Left kidney (tissue), 2 donors: Measurements from ENCODE around the gene UBA1. TPM values are rescaled to one million over a fixed set of nuclear protein-coding genes. Genes with fewer than 3 reads are reported as not detected.

Experiments
- DNase-seq: peaks from one replicate; pipeline ENCODE4 v3.0.0-alpha.2; 2013
- polyA plus RNA-seq: library from polyadenylated mRNA; unstranded; fragments of 120-200 nt; gene quantifications from one replicate; pipeline ENCODE4 v1.2.1, GENCODE V29; 2013; ENCODE audit not compliant: insufficient read length

UBA1 gene
- polyA plus RNA-seq, 1 donor, result 266 TPM

GRCh38 chrX:47210661-47211425, 17.2 kb downstream of the UBA1 start:
- no peak for DNase-seq

- DNase-seq, result no peak
Observed at GRCh38 chrX:47212381-47213293, 19.0 kb downstream of the UBA1 start.

GRCh38 chrX:47214435-47215077, 20.9 kb downstream of the UBA1 start:
- DNase-seq, result no peak

GRCh38 chrX:47215291-47215900, 21.8 kb downstream of the UBA1 start:
- DNase-seq, result no peak

- no peak for DNase-seq
Observed at GRCh38 chrX:47216393-47216925, 22.8 kb downstream of the UBA1 start.

- peak; percentile 22 for DNase-seq
Observed at GRCh38 chrX:47217121-47217851, 23.7 kb downstream of the UBA1 start.

GRCh38 chrX:47217852-47218279, 24.2 kb downstream of the UBA1 start:
- DNase-seq, result peak; percentile 99

GRCh38 chrX:47218280-47218919, 24.8 kb downstream of the UBA1 start, which contains the start of gene CDK16:
TSS of gene CDK16 (plus strand) at chrX:47218681. CDS start at chrX:47223558, 4,877 bp downstream.
- DNase-seq, result peak; percentile 76

- peak; percentile 19 for DNase-seq
Observed at GRCh38 chrX:47218920-47219815, 25.5 kb downstream of the UBA1 start.

- DNase-seq, result no peak
Observed at GRCh38 chrX:47221756-47222155, 28.1 kb downstream of the UBA1 start.

GRCh38 chrX:47222751-47223350, 29.2 kb downstream of the UBA1 start:
- DNase-seq, result no peak

- DNase-seq, result no peak
Observed at GRCh38 chrX:47223476-47224250, 30.0 kb downstream of the UBA1 start.

- DNase-seq, result no peak
Observed at GRCh38 chrX:47224266-47224895, 30.8 kb downstream of the UBA1 start.

- no peak for DNase-seq
Observed at GRCh38 chrX:47224896-47225290, 31.3 kb downstream of the UBA1 start.

GRCh38 chrX:47226071-47226470, 32.4 kb downstream of the UBA1 start:
- DNase-seq, result no peak

GRCh38 chrX:47226531-47227333, 33.1 kb downstream of the UBA1 start:
- DNase-seq, result no peak

- DNase-seq, result no peak
Observed at GRCh38 chrX:47227334-47227583, 33.6 kb downstream of the UBA1 start.
